Right lobe of liver (tissue), 4 donors: Measurements from ENCODE around the gene DDA1.

ENCODE experiments used
- CTCF ChIP-seq, 4 donors: fragments of 200-600 bp in 3 of 4; fragments of 450-650 bp in 1 of 4; IDR thresholded peaks; one replicate each; pipeline versions ENCODE4 v1.5.1 to v1.8.0; 2016 to 2022; ENCODE audit warnings: antibody characterized with exemption in 4 of 4, mild to moderate bottlenecking in 2 of 4
- POLR2A ChIP-seq: fragments of 450-650 bp; IDR thresholded peaks from one replicate; pipeline ENCODE4 v1.6.1; 2017; ENCODE audit warnings: antibody characterized with exemption, mild to moderate bottlenecking
- donor health status: DM: no; HTN: no; CAD: no.
- donor health status: DM: no; HTN: no; CAD: no.
- donor health status: DM: no; HTN: yes; CAD: no.

- TF ChIP-seq CTCF (IDR thresholded peaks at IDR 0.05) = no peak
- TF ChIP-seq POLR2A = no peak
Measured at GRCh38 chr19:17296976-17297375, 12.4 kb upstream of the DDA1 start.
